ENCODE results near the gene PKN2.

DNA sequence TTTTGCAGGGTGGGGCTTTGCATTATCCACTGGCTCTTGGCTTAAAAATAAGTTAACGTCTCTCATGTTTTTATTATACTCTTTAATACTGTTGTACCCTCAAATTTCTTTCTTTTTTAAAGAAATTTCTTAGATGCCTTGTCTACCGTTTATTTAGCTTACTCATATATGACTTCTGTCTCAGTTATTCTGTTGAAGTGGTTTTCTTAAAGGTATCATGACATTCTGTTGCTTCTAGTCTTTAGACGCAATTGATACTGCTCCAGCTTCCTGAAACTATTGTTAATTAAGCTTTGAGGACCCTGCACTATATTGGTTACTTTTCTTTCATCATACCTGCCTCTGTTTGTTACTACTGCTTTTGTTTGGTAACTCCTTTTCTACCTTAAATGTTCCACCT, 11.7 kb downstream of the PKN2 start:
- TF ChIP-seq, protein P1, sequence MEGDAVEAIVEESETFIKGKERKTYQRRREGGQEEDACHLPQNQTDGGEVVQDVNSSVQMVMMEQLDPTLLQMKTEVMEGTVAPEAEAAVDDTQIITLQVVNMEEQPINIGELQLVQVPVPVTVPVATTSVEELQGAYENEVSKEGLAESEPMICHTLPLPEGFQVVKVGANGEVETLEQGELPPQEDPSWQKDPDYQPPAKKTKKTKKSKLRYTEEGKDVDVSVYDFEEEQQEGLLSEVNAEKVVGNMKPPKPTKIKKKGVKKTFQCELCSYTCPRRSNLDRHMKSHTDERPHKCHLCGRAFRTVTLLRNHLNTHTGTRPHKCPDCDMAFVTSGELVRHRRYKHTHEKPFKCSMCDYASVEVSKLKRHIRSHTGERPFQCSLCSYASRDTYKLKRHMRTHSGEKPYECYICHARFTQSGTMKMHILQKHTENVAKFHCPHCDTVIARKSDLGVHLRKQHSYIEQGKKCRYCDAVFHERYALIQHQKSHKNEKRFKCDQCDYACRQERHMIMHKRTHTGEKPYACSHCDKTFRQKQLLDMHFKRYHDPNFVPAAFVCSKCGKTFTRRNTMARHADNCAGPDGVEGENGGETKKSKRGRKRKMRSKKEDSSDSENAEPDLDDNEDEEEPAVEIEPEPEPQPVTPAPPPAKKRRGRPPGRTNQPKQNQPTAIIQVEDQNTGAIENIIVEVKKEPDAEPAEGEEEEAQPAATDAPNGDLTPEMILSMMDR (IDR thresholded peaks at IDR 0.05): no peak
- TF ChIP-seq POLR2A (IDR thresholded peaks at IDR 0.05): no peak

Measured in right lobe of liver (tissue), 4 donors.